Heart left ventricle (tissue), 13 donors: ENCODE measurements around the gene MEGF10.

Experiments
- CTCF ChIP-seq, 12 donors: fragments of 200-600 bp; sonication (generic) in 4 of 12; IDR thresholded peaks; one replicate each; pipeline versions ENCODE4 v1.5.0 to v1.8.0; 2018 to 2022; ENCODE audit warnings: antibody characterized with exemption in 12 of 12, mild to moderate bottlenecking in 5 of 12
- POLR2A ChIP-seq, 2 donors: fragments of 450-650 bp; IDR thresholded peaks; one replicate each; pipeline ENCODE4 v1.6.1; 2017; ENCODE audit warnings: antibody characterized with exemption in 2 of 2, mild to moderate bottlenecking in 2 of 2, moderate library complexity in 2 of 2
- donor health status: ischemic (EF 13 %, LVEDD 7.1; RV severe dilation, severe dysfunction).
- donor health status: DM: no; HTN: yes; CAD: no.
- donor health status: DM: no; HTN: no; CAD: no.
- donor health status: ischemic (EF 25% LVEDD 6.9; RV normal size, moderate dysfunction).
- donor health status: ischemic (EF 25% LVEDD 5.7; RV mildly dilated, moderate dysfunction).
- donor health status: ischemic (EF 35%, LVEDD 5.7; RV mildly dilated, moderate dysfunction).
- donor health status: nonischemic (EF 11% LVEDD 7.7; RV severe dilation, severe dysfunction).
- donor health status: DM: yes; HTN: yes; CAD: no.
- donor health status: PGD.
- donor health status: ischemic (EF 29% LVEDD 5.4; RV normal size, mild dysfunction).
- donor health status: nonischemic (EF 23%, LVEDD 6.1; RV moderate dilation, normal function).

DNA sequence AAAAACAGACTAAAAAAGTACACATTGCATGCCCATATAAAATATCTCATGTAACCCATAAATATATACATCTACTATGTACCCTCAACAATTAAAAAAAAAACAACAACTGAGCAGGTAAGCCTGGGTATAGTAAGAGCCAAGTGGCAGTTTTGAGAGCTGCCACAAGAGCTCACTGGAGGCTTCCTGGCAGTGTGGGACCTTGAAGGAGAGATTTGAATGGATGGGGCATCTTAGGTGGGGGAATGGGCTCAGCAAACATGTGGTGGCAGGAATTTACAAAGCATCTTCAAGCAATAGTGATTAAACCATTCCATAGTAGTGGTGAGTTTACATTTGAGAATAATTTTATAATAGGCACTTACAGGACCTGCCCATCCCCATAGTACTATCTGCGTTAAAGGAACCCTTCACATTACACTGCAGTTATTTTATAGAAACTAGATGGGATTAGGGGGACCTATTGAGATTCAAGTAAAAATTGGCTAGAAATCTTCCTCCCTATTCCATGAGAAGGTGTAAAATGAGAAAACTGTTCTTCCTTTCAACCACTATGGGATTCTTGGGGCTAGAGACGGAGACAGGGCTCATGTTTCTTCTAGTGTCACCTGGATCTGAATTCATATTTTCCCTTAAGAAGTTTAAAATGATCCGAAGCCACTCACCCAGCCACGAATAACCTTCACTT, 6.9 kb downstream of the MEGF10 start:
- TF ChIP-seq CTCF (IDR thresholded peaks at IDR 0.05) (no peak), POLR2A (IDR thresholded peaks at IDR 0.05) (no peak)
